ENCODE measurements around the gene AGAP1.

GRCh38 chr2:236136538-236136937 is 642.7 kb downstream of the AGAP1 start:
- no peak for TF ChIP-seq CTCF (IDR thresholded peaks at IDR 0.05)
- TF ChIP-seq POLR2A (IDR thresholded peaks at IDR 0.05) = no peak

Data from sigmoid colon (tissue), 3 donors.